ENCODE data around the gene HOXA6. TPM values are rescaled to one million over a fixed set of nuclear protein-coding genes. Genes with fewer than 3 reads are reported as not detected.

Gene HOXA6
- total and polyA plus RNA-seq, 2 donors (not counting 3 experiments of a cell fraction or from before 2014, with no cell fraction given) = 10.0 to 20.7 TPM

GRCh38 chr7:27148756-27149641 is 1.4 kb upstream of the HOXA6 start:
- peak; percentile 93 for FAIRE-seq
- intact Hi-C loops (cut with micrococcal nuclease) = no loop called here
- peaks cover 98% of the 10 kb centered on the region for H3K79me2 ChIP-seq (ENCODE audit: control insufficient read depth, insufficient read depth, low read length)

More at GRCh38 chr7:27148756-27149641, 1.4 kb upstream of the HOXA6 start:
- no peaks in the 10 kb centered on the region for H3K9me1 ChIP-seq (replicated peaks; ENCODE audit: control insufficient read depth, extremely low read depth, insufficient read depth, low read length)
- H2AFZ ChIP-seq (ENCODE audit: low read depth, low read length) = no peak overlapping the region
- no peaks in the 10 kb centered on the region for H3K27me3 ChIP-seq (ENCODE audit: control insufficient read depth in 2 of 2, insufficient read depth in 2 of 2, low read length in 2 of 2)
- no peaks in the 10 kb centered on the region for H3K9me3 ChIP-seq (replicated peaks; ENCODE audit: control insufficient read depth, insufficient read depth, low read length)
- TF ChIP-seq EZH2 (IDR thresholded peaks at IDR 0.05; ENCODE audit: borderline replicate concordance, low read depth, low read length, severe bottlenecking) (no peak), POLR2AphosphoS5 (IDR thresholded peaks at IDR 0.05; ENCODE audit: insufficient read depth, low read depth, low read length) (no peak), POLR2A (IDR thresholded peaks at IDR 0.05; ENCODE audit: low read depth, low read length) (no peak), MAX (IDR thresholded peaks at IDR 0.05; ENCODE audit: insufficient read depth, insufficient read length) (no peak), MYC (IDR thresholded peaks at IDR 0.05; ENCODE audit: low read depth, low read length) (no peak), FOS (IDR thresholded peaks at IDR 0.05; ENCODE audit: borderline replicate concordance, insufficient read depth, low read length) (no peak), JUN (IDR thresholded peaks at IDR 0.05; ENCODE audit: borderline replicate concordance, insufficient read depth, insufficient read length, low read depth) (no peak), CTCF (IDR thresholded peaks at IDR 0.05; ENCODE audit: extremely low read depth in 1 of 2, insufficient read depth in 1 of 2, low read depth in 1 of 2, low read length in 2 of 2) (no peak), GATA2 (IDR thresholded peaks at IDR 0.05; ENCODE audit: insufficient read depth, insufficient read length, low read depth, low read length) (no peak)
- ChIA-PET POLR2A (interaction anchor here (0.6 to 1.3 kb wide), 5 partner anchors 10 to 947 kb away, joined by 3 to 8 read pairs (median 3); partner anchors contain the start of gene CBX3), CTCF (interaction anchor here (0.9 to 5.6 kb wide), 11 partner anchors 9 to 779 kb away, joined by 3 to 83 read pairs (median 6); partner anchors contain the start of gene HOXA9)
- H3K27ac ChIP-seq (ENCODE audit: insufficient read depth, low read depth, low read length) = peak overlapping the region; percentile 67
- H4K20me1 ChIP-seq (replicated peaks; ENCODE audit: control insufficient read depth, extremely low read depth, insufficient read depth, low read length) = no peaks in the 10 kb centered on the region
- H3K4me1 ChIP-seq (ENCODE audit: control insufficient read depth, extremely low read depth, insufficient read depth, low read length) = peaks cover 71% of the 10 kb centered on the region
- H3K4me3 ChIP-seq (replicated peaks in 1 of 3; ENCODE audit: insufficient read depth in 1 of 3, low read depth in 1 of 3, low read length in 3 of 3) = peak overlapping the region; percentile 54 to 85 (median 55)
- peak overlapping the region; percentile 65 for H3K9ac ChIP-seq (replicated peaks; ENCODE audit: extremely low read depth, insufficient read depth, low read length)
- H3K4me2 ChIP-seq (ENCODE audit: insufficient read depth, low read length) = peak overlapping the region; percentile 78
- H3K36me3 ChIP-seq (ENCODE audit: control insufficient read depth in 2 of 2, extremely low read depth in 1 of 2, insufficient read depth in 2 of 2, low read length in 2 of 2) = peaks cover 0 to 12% of the 10 kb centered on the region in 2 experiments
- dilution Hi-C loops (cut with MboI; ENCODE audit: extremely low pct_ligation_motif_present, low sequenced_read_pairs) = no loop called here
- BruUV-seq (replicated peaks) = no TSS peak
- DNase-seq (ENCODE audit: low read depth, low spot score) = peak; percentile 74

All from endothelial cell of umbilical vein (primary cell).